ENCODE data around the gene TIPARP.

DNA sequence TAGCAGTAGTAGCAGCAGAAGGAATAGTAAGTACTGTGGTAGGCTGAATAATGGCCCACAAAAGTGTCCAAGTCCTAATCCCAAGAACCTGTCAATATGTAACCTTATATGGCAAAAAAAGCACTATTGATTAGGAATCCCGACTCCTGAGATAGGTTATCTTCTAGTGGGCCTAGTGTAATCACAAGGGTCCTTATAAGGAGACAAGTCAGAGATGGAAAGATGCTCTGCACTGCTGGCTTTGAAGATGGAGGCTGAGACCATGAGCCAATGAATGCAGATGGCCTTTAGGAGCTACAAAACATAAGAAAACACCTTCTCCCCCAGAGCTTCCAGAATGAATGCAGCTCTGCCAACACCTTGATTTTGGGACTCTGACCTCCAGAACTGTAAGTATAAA is 36.0 kb downstream of the TIPARP start:
- TF ChIP-seq, protein P1, sequence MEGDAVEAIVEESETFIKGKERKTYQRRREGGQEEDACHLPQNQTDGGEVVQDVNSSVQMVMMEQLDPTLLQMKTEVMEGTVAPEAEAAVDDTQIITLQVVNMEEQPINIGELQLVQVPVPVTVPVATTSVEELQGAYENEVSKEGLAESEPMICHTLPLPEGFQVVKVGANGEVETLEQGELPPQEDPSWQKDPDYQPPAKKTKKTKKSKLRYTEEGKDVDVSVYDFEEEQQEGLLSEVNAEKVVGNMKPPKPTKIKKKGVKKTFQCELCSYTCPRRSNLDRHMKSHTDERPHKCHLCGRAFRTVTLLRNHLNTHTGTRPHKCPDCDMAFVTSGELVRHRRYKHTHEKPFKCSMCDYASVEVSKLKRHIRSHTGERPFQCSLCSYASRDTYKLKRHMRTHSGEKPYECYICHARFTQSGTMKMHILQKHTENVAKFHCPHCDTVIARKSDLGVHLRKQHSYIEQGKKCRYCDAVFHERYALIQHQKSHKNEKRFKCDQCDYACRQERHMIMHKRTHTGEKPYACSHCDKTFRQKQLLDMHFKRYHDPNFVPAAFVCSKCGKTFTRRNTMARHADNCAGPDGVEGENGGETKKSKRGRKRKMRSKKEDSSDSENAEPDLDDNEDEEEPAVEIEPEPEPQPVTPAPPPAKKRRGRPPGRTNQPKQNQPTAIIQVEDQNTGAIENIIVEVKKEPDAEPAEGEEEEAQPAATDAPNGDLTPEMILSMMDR (IDR thresholded peaks at IDR 0.05): no peak
- TF ChIP-seq POLR2A (IDR thresholded peaks at IDR 0.05): no peak
